GM19455 (cell line): ENCODE results near the gene STK32A.
A peak's percentile ranks its signal among the peaks of the same experiment; 100 is the strongest.

Source experiments
- ATAC-seq: cut with Tn5 transposase; IDR thresholded peaks from one replicate; pipeline ENCODE4 v1.9.1; 2021; ENCODE audit not compliant: unreplicated experiment

The STK32A gene

GRCh38 chr5:147388184-147389108, 153.6 kb downstream of the STK32A start:
- no peak for ATAC-seq

- no peak for ATAC-seq
Measured at GRCh38 chr5:147390654-147391225, 155.9 kb downstream of the STK32A start.

- peak; percentile 94 for ATAC-seq
Measured at GRCh38 chr5:147391781-147392180, 157.0 kb downstream of the STK32A start.

- ATAC-seq, result no peak
Measured at GRCh38 chr5:147393874-147394672, 159.2 kb downstream of the STK32A start.

- no peak for ATAC-seq
Measured at GRCh38 chr5:147396070-147396823, 161.4 kb downstream of the STK32A start.

- no peak for ATAC-seq
Measured at GRCh38 chr5:147397616-147398015, 162.8 kb downstream of the STK32A start.

- ATAC-seq, result no peak
Measured at GRCh38 chr5:147398860-147399259, 164.0 kb downstream of the STK32A start.

GRCh38 chr5:147400126-147400809, 165.4 kb downstream of the STK32A start:
- no peak for ATAC-seq

GRCh38 chr5:147400881-147401280, 166.1 kb downstream of the STK32A start:
- ATAC-seq, result no peak

GRCh38 chr5:147403651-147404640, 169.1 kb downstream of the STK32A start:
- ATAC-seq, result peak; percentile 93

GRCh38 chr5:147404706-147405105, 169.9 kb downstream of the STK32A start:
- no peak for ATAC-seq

GRCh38 chr5:147406636-147407035, 171.8 kb downstream of the STK32A start:
- ATAC-seq, result no peak

- no peak for ATAC-seq
Measured at GRCh38 chr5:147407094-147407681, 172.4 kb downstream of the STK32A start.

GRCh38 chr5:147408980-147409379, 174.2 kb downstream of the STK32A start:
- no peak for ATAC-seq

GRCh38 chr5:147410496-147411358, 175.9 kb downstream of the STK32A start:
- no peak for ATAC-seq

GRCh38 chr5:147411359-147412319, 176.8 kb downstream of the STK32A start:
- ATAC-seq, result no peak

- ATAC-seq, result no peak
Measured at GRCh38 chr5:147412561-147412960, 177.7 kb downstream of the STK32A start.
